Hepatocyte (in vitro differentiated cells): ENCODE measurements around the gene ESRRA. TPM values are rescaled to one million over a fixed set of nuclear protein-coding genes. Genes with fewer than 3 reads are reported as not detected.

ENCODE experiments used
- DNase-seq: peaks from one replicate; pipeline ENCODE4 v3.0.0-alpha.2; 2016; ENCODE audit warnings: low spot score
- H2AFZ ChIP-seq: fragments of 200-600 bp; sonication (generic); 2 replicates; pipeline ENCODE4 v1.6.0; 2016; ENCODE audit warnings: antibody characterized with exemption, mild to moderate bottlenecking
- H3K27ac ChIP-seq: fragments of 200-600 bp; sonication (generic); 2 replicates; pipeline ENCODE4 v1.5.1; 2016; ENCODE audit warnings: mild to moderate bottlenecking
- H3K27me3 ChIP-seq: fragments of 200-600 bp; sonication (generic); 2 replicates; pipeline ENCODE4 v1.6.1; 2016
- H3K36me3 ChIP-seq: fragments of 200-600 bp; sonication (generic); replicated peaks from 2 replicates; pipeline ENCODE4 v1.5.1; 2016; ENCODE audit warnings: low read depth; ENCODE audit not compliant: insufficient read depth
- H3K4me1 ChIP-seq: fragments of 200-600 bp; sonication (generic); 2 replicates; pipeline ENCODE4 v1.5.1; 2016; ENCODE audit warnings: mild to moderate bottlenecking, moderate library complexity; ENCODE audit not compliant: insufficient read depth
- H3K4me2 ChIP-seq: fragments of 200-600 bp; sonication (generic); 2 replicates; pipeline ENCODE4 v1.6.0; 2016
- H3K4me3 ChIP-seq: fragments of 200-600 bp; sonication (generic); 2 replicates; pipeline ENCODE4 v1.5.1; 2016; ENCODE audit warnings: mild to moderate bottlenecking
- H3K79me2 ChIP-seq: fragments of 200-600 bp; sonication (generic); 2 replicates; pipeline ENCODE4 v1.6.0; 2017; ENCODE audit warnings: mild to moderate bottlenecking
- H3K9me2 ChIP-seq: fragments of 200-600 bp; sonication (generic); replicated peaks from 2 replicates; pipeline ENCODE4 v1.6.0; 2017; ENCODE audit warnings: mild to moderate bottlenecking; ENCODE audit not compliant: insufficient read depth
- H3K9me3 ChIP-seq: fragments of 200-600 bp; sonication (generic); 2 replicates; pipeline ENCODE4 v1.5.1; 2016; ENCODE audit warnings: low read depth, mild to moderate bottlenecking
- H4K20me1 ChIP-seq: fragments of 200-600 bp; sonication (generic); 2 replicates; pipeline ENCODE4 v1.6.0; 2016; ENCODE audit warnings: mild to moderate bottlenecking; ENCODE audit not compliant: insufficient read depth, poor library complexity, severe bottlenecking
- CTCF ChIP-seq: fragments of 200-600 bp; sonication (generic); IDR thresholded peaks from 2 replicates; pipeline ENCODE4 v1.5.1; 2016; ENCODE audit warnings: antibody characterized with exemption, mild to moderate bottlenecking; ENCODE audit not compliant: poor library complexity
- EZH2 ChIP-seq: fragments of 200-600 bp; sonication (generic); IDR thresholded peaks from 2 replicates; pipeline ENCODE4 v1.6.1; 2016; ENCODE audit warnings: antibody characterized with exemption, mild to moderate bottlenecking, borderline replicate concordance
- EZH2phosphoT487 ChIP-seq: fragments of 200-600 bp; sonication (generic); IDR thresholded peaks from one replicate; pipeline ENCODE4 v1.6.1; 2018; ENCODE audit warnings: antibody characterized with exemption, mild to moderate bottlenecking, low read depth, moderate library complexity; ENCODE audit not compliant: unreplicated experiment, severe bottlenecking
- WGBS: methylation state at CpG from one replicate; pipeline ENCODE4 v1.1.6; 2016; ENCODE audit warnings: low lambda C conversion rate; ENCODE audit errors: missing lambda C conversion rate; 5-methylcytosine and 5-hydroxymethylcytosine counted together
- polyA plus RNA-seq: library from polyadenylated mRNA; unstranded; fragments of >200 nt; fragmentation: Nextera tagmentation; extraction: Ambion mirVana; gene quantifications from 2 replicates; pipeline ENCODE4 v1.2.1, GENCODE V29; 2016
- total RNA-seq: library from RNA; depleted of rRNA; stranded (reverse); fragments of >200 nt; gene quantifications from 2 replicates; pipeline ENCODE4 v1.2.3, GENCODE V29; 2014

Gene ESRRA
- total and polyA plus RNA-seq, 2 experiments from 2014 or later = 57.4 to 62.0 TPM

GRCh38 chr11:64289002-64289564 lies 16.2 kb upstream of the ESRRA start:
- Histone ChIP-seq H3K4me2 (no peak overlapping the region), H2AFZ (no peak overlapping the region), H3K79me2 (no peaks in the 10 kb centered on the region), H3K4me1 (peaks cover 10% of the 10 kb centered on the region), H3K36me3 (no peaks in the 10 kb centered on the region), H3K27me3 (peaks cover 46% of the 10 kb centered on the region), H3K9me2 (no peaks in the 10 kb centered on the region), H3K27ac (no peak overlapping the region), H4K20me1 (no peaks in the 10 kb centered on the region), H3K4me3 (no peak overlapping the region), H3K9me3 (no peaks in the 10 kb centered on the region)
- DNase-seq = no peak
- TF ChIP-seq EZH2 = no peak
- TF ChIP-seq EZH2phosphoT487 = no peak
- no peak for TF ChIP-seq CTCF
- WGBS = 89% methylated on average over 12 of the region's 13 CpGs

GRCh38 chr11:64290352-64291261 lies 14.7 kb upstream of the ESRRA start:
- Histone ChIP-seq H4K20me1 (no peaks in the 10 kb centered on the region), H3K79me2 (no peaks in the 10 kb centered on the region), H3K9me3 (no peaks in the 10 kb centered on the region), H3K4me2 (peak overlapping the region; percentile 89), H3K27ac (no peak overlapping the region), H3K9me2 (no peaks in the 10 kb centered on the region), H3K4me1 (peaks cover 10% of the 10 kb centered on the region), H3K36me3 (no peaks in the 10 kb centered on the region), H3K27me3 (peaks cover 59% of the 10 kb centered on the region), H2AFZ (no peak overlapping the region), H3K4me3 (no peak overlapping the region)
- TF ChIP-seq EZH2phosphoT487 = no peak
- no peak for TF ChIP-seq CTCF
- no peak for TF ChIP-seq EZH2
- DNase-seq = no peak
- WGBS = 47% methylated on average over 10 of the region's 10 CpGs

GRCh38 chr11:64291262-64291751 lies 14.0 kb upstream of the ESRRA start, which contains the start of gene KCNK4:
Gene KCNK4, plus strand, starts transcription at chr11:64291302. Its CDS starts 1,717 bp downstream, at chr11:64293019.
- peak within 1 kb of the TSS; percentile 89 for H3K4me2 ChIP-seq
- peak; percentile 67 for TF ChIP-seq EZH2
- no peak for TF ChIP-seq CTCF
- no peak for TF ChIP-seq EZH2phosphoT487
- H3K9me3 ChIP-seq = no peaks in the 10 kb centered on the region
- DNase-seq = no peak
- H3K79me2 ChIP-seq = no peaks in the 10 kb centered on the region
- peaks cover 66% of the 10 kb centered on the region for H3K27me3 ChIP-seq
- H4K20me1 ChIP-seq = no peaks in the 10 kb centered on the region
- peaks cover 6% of the 10 kb centered on the region for H3K4me1 ChIP-seq
- H3K4me3 ChIP-seq = peak within 1 kb of the TSS; percentile 23
- no peaks in the 10 kb centered on the region for H3K36me3 ChIP-seq
- 4% methylated on average over 22 of the region's 45 CpGs for WGBS
- H3K9me2 ChIP-seq = no peaks in the 10 kb centered on the region
- H3K27ac ChIP-seq = no peak within 1 kb of the TSS
- no peak within 1 kb of the TSS for H2AFZ ChIP-seq
